ENCODE results near the gene ZNF613.

GRCh38 chr19:51944798-51945552, 17.7 kb downstream of the ZNF613 start:
- no peak for TF ChIP-seq CTCF (IDR thresholded peaks at IDR 0.05)
- no peak for TF ChIP-seq POLR2A (IDR thresholded peaks at IDR 0.05)
